Lung (tissue), 12 donors: ENCODE results near the gene SPRYD7. TPM values are rescaled to one million over a fixed set of nuclear protein-coding genes. Genes with fewer than 3 reads are reported as not detected.
"Not testable (repeated sequence)": the region's sequence is repeated elsewhere in the genome, so short reads cannot be mapped to it uniquely, and the experiment has no call there.

Source experiments
- ATAC-seq: fragments of 200-7000 bp; cut with Tn5 transposase; one replicate; pipeline ENCODE4 v1.9.1; 2020; ENCODE audit warnings: moderate number of reproducible peaks; ENCODE audit not compliant: insufficient read depth, low FRiP score
- DNase-seq, 3 donors: peaks; one replicate each; pipeline ENCODE4 v3.0.0-alpha.2; 2013 to 2017
- H3K27ac ChIP-seq, 2 donors: one replicate each; pipeline ENCODE4 v1.5.1; 2013; ENCODE audit warnings: mild to moderate bottlenecking in 2 of 2, moderate library complexity in 2 of 2, control low read depth in 1 of 2, inconsistent platforms in 1 of 2, low read depth in 1 of 2, low read length in 1 of 2
- H3K27me3 ChIP-seq, 3 donors: one replicate each; pipeline ENCODE4 v1.5.1; 2013; ENCODE audit warnings: low read length in 2 of 3; ENCODE audit not compliant: control insufficient read depth in 3 of 3, insufficient read depth in 3 of 3
- H3K36me3 ChIP-seq, 4 donors: one replicate each; pipeline ENCODE4 v1.5.1; 2013; ENCODE audit warnings: low read length in 4 of 4, mild to moderate bottlenecking in 1 of 4, moderate library complexity in 1 of 4; ENCODE audit not compliant: control insufficient read depth in 4 of 4, insufficient read depth in 4 of 4
- H3K4me1 ChIP-seq, 5 donors: one replicate each; pipeline ENCODE4 v1.5.1; 2013; ENCODE audit warnings: low read length in 5 of 5, mild to moderate bottlenecking in 2 of 5, moderate library complexity in 1 of 5; ENCODE audit not compliant: control insufficient read depth in 5 of 5, insufficient read depth in 5 of 5
- H3K4me3 ChIP-seq: one replicate; pipeline ENCODE4 v1.5.1; 2013; ENCODE audit warnings: mild to moderate bottlenecking, control low read depth, moderate library complexity
- H3K9ac ChIP-seq, 2 donors: one replicate each; pipeline ENCODE4 v1.5.1; 2013; ENCODE audit warnings: low read length in 2 of 2, control low read depth in 1 of 2; ENCODE audit not compliant: insufficient read depth in 1 of 2
- H3K9me3 ChIP-seq, 4 donors: one replicate each; pipeline ENCODE4 v1.5.1; 2013; ENCODE audit warnings: low read length in 3 of 4, mild to moderate bottlenecking in 1 of 4, moderate library complexity in 1 of 4; ENCODE audit not compliant: control insufficient read depth in 4 of 4, insufficient read depth in 3 of 4
- WGBS, 2 donors: extraction: QIAGEN DNeasy Blood & Tissue Kit; methylation state at CpG; one replicate each; pipeline ENCODE4 v1.1.7; 2013; 5-methylcytosine and 5-hydroxymethylcytosine counted together
- polyA plus RNA-seq, 2 donors: library from polyadenylated mRNA; stranded (reverse); fragments of 200-250 nt; gene quantifications; one replicate each; pipeline ENCODE4 v1.2.1, GENCODE V29; 2013
- total RNA-seq, 2 donors: library from RNA; depleted of rRNA in 1 of 2; stranded (reverse); fragments of >200 nt in 1 of 2; gene quantifications; one replicate each; pipeline ENCODE4 v1.2.1, GENCODE V29; 2014 to 2021
- TF ChIP-seq, protein P1 (sequence below): IDR thresholded peaks from 2 replicates; pipeline ENCODE4 v1.5.1; 2012; ENCODE audit warnings: mild to moderate bottlenecking; ENCODE audit errors: control extremely low read depth, extremely low read depth
- donor health status: control.
- donor health status: control.
- donor health status: Bipolar disorder and iron deficiency.
- donor health status: healthy.
- donor health status: DM: yes; HTN: yes; CAD: no.

SPRYD7 gene
- total and polyA plus RNA-seq, 4 donors, result 8.2 to 16.8 (median 13.1) TPM

DNA sequence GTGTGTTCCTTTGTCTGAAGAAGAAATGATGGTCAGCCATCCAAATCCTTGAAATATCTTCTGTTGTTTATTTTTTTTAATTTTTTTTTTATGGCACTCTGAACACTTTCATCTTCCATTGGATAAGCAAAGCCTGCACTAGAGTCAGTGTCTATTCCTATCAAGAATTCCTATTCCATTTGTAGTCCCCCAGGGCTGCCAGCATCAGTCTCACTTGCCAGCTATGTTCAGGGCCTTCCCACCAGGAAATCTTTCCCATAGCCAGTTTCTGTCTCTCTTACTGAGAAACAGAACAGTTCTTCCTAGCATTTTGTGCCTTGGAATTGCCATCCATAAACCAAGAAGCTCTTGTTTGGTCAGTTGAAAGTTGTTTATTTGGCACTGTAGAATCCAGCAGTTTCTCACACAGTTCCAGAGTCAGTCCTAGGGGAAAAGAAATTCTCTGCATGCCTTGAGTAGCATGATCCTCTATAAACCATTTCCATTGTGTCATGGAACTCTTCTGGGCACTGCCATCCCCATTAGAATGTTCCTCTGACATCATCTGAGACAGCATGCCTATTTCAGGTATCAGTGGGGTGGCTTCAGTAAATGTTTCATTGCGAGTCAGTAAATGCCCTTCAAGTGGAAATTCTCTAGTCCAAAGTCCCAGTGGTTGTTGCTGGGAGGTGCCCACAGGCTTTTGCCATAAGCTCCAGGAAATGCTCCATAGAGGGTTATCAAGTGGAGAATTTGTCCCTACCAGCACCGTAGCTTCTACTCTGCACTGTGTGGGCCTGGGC, 18.7 kb upstream of the SPRYD7 start:
- no peaks in the 10 kb centered on the region for H3K9me3 ChIP-seq
- H3K9ac ChIP-seq, result no peak overlapping the region
- peaks cover 0 to 4% (median 0%) of the 10 kb centered on the region in 4 donors for H3K36me3 ChIP-seq
- ATAC-seq, result no peak
- H3K4me1 ChIP-seq, result no peaks in the 10 kb centered on the region
- WGBS, 2 donors, result 84 to 86% methylated on average over 2 of the region's 2 CpGs
- DNase-seq, result no peak
- no peak overlapping the region for H3K27ac ChIP-seq
- no peaks in the 10 kb centered on the region for H3K27me3 ChIP-seq
- TF ChIP-seq, protein P1, sequence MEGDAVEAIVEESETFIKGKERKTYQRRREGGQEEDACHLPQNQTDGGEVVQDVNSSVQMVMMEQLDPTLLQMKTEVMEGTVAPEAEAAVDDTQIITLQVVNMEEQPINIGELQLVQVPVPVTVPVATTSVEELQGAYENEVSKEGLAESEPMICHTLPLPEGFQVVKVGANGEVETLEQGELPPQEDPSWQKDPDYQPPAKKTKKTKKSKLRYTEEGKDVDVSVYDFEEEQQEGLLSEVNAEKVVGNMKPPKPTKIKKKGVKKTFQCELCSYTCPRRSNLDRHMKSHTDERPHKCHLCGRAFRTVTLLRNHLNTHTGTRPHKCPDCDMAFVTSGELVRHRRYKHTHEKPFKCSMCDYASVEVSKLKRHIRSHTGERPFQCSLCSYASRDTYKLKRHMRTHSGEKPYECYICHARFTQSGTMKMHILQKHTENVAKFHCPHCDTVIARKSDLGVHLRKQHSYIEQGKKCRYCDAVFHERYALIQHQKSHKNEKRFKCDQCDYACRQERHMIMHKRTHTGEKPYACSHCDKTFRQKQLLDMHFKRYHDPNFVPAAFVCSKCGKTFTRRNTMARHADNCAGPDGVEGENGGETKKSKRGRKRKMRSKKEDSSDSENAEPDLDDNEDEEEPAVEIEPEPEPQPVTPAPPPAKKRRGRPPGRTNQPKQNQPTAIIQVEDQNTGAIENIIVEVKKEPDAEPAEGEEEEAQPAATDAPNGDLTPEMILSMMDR, result no peak
- H3K4me3 ChIP-seq, result no peak overlapping the region

- DNase-seq (no peak), ATAC-seq (no peak)
- H3K27ac ChIP-seq, result no peak overlapping the region
- 92 to 96% methylated on average over 1 of the region's 1 CpG for WGBS, 2 donors
- H3K9ac ChIP-seq, result no peak overlapping the region
- no peaks in the 10 kb centered on the region for H3K27me3 ChIP-seq
- H3K4me3 ChIP-seq, result no peak overlapping the region
- no peaks in the 10 kb centered on the region for H3K4me1 ChIP-seq
- H3K9me3 ChIP-seq, result no peaks in the 10 kb centered on the region
- TF ChIP-seq, protein P1, result no peak
- H3K36me3 ChIP-seq, result peaks cover 0 to 4% (median 0%) of the 10 kb centered on the region in 4 donors
These were observed 17.4 kb upstream of the SPRYD7 start for GRCh38 chr13:49953560-49953959.

DNA sequence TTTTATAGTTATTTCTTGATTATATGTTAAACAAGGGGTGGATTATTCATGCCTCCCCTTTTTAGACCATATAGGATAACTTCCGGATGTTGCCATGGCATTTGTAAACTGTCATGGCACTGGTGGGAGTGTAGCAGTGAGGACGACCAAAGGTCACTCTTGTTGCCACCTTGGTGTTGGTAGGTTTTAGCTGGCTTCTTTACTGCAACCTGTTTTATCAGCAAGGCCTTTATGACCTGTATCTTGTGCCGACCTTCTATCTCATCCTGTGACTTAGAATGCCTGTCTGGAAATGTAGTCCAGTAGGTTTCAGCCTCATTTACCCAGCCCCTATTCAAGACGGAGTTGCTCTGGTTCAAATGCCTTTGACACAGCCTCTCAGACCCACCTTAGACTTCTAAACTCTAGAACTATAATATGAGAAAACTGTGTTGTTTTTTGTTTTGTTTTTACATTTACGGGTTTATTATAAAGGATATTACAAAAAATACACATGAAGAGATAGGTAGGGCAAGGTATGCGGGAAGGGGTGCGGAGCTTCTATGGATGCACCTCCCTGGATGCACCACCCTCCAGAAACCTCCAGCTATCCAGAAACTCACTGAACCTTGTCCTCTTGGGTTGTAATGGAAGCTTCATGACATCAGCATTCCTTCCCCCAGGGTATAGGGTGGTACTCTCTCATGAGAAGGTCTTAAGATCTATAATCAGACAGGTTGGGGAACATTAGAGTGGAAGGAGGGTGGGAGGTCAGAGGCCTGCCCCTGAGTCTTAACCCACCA, 15.8 kb upstream of the SPRYD7 start:
- WGBS, 2 donors, result 91 to 94% methylated on average over 7 of the region's 7 CpGs
- H3K36me3 ChIP-seq, result peaks cover 0 to 1% (median 0%) of the 10 kb centered on the region in 4 donors
- H3K4me1 ChIP-seq, result no peaks in the 10 kb centered on the region
- TF ChIP-seq, protein P1, result no peak
- DNase-seq (no peak), ATAC-seq (no peak)
- no peak overlapping the region for H3K9ac ChIP-seq
- H3K4me3 ChIP-seq, result no peak overlapping the region
- no peak overlapping the region for H3K27ac ChIP-seq
- H3K27me3 ChIP-seq, result no peaks in the 10 kb centered on the region
- H3K9me3 ChIP-seq, result no peaks in the 10 kb centered on the region

DNA sequence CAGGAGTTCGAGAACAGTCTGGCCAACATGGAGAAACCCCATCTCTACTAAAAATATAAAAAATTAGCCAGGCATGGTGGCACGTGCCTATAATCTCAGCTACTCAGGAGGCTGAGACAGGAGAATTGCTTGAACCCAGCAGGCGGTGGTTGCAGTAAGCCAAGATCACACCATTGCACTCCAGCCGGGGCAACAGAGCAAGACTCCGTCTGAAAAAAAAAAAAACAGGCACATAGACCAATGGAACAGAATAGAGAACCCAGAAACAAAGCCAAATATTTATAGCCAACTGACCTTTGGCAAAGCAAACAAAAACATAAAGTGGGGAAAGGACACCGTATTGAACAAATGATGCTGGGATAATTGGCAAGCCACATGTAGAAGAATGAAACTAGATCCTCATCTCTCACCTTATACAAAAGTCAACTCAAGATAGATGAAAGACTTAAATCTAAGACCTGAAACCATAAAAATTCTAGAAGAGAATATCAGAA, 12.7 kb upstream of the SPRYD7 start:
- not testable (repeated sequence) for H3K27me3 ChIP-seq, DNase-seq, ATAC-seq, H3K9ac ChIP-seq, H3K36me3 ChIP-seq, H3K27ac ChIP-seq, H3K4me3 ChIP-seq, H3K4me1 ChIP-seq, H3K9me3 ChIP-seq
- 94 to 95% methylated on average over 6 of the region's 6 CpGs for WGBS, 2 donors
